ENCODE results near the gene TBP.
A peak's percentile ranks its signal among the peaks of the same experiment; 100 is the strongest.
"Not testable (repeated sequence)": the region's sequence is repeated elsewhere in the genome, so short reads cannot be mapped to it uniquely, and the experiment has no call there.

Gene TBP

DNA sequence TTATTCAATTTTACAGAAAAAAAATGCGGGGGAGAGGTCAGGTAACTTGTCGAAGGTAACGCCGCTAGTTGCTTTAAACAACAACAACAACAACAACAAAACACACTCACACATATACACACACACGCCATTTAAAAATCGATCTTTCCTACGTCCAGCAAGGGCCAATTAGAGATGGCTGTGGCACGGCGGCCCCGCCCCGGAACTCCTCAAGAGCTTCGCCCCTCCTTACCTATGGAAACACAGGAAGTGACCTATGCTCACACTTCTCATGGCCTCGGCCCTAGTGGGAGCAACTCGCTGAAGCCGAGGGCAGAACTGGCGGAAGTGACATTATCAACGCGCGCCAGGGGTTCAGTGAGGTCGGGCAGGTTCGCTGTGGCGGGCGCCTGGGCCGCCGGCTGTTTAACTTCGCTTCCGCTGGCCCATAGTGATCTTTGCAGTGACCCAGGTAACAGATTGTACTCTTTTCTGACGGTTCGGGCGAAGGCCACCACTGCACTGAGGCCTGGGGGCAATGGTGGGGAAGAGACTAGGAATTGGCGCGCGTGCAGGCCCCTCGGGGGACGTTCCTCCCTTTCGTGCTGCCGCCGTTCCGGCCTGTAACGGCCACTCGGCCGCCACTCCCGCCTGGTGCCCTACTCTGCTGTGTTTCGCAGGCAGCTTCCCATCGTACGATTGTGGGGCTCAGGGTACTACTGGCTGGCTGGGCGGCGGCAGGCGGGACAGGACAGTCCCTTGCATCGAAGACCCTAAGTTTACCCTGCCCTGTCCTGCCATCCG, at the start of gene TBP:
Gene TBP (plus strand): TSS at position 357 of the 783 bp plus-strand sequence. CDS start 2,661 bp downstream, outside the sequence.
- DNase-seq: peak; percentile 99

DNA sequence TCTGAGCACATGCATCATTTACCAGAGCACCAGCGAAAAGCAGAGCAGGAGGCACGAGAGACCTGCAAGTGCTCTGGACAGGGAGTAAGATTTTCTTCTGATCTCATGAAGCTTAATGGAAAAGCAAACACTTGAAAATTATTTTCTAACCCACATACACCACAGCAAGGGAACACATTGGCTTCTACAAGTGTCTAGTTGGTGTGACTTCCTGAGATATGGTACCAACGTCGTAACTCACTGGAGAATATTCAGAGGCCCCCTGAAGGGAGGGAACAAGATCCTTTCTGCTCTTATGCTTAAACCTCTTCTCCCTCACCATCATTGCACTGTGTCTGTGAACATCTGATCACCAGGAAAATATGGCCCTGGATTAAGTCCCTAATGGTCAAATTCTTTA, 49.7 kb upstream of the TBP start:
- DNase-seq: no peak

- no peak for DNase-seq
These were observed 48.9 kb upstream of the TBP start for GRCh38 chr6:170505306-170505705.

- no peak for DNase-seq
These were observed 47.7 kb upstream of the TBP start for GRCh38 chr6:170506446-170506845.

- DNase-seq: not testable (repeated sequence)
These were observed 46.4 kb upstream of the TBP start for GRCh38 chr6:170507728-170508127.

DNA sequence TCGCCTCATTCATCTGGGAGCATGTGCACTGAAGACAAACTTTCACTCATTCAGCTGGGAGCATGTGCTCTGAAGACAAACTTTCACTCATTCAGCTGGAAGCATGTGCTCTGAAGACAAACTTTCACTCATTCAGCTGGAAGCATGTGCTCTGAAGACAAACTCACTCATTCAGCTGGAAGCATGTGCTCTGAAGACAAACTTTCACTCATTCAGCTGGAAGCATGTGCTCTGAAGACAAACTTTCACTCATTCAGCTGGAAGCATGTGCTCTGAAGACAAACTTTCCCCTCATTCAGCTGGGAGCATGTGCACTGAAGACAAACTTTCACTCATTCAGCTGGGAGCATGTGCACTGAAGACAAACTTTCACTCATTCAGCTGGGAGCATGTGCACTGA, 45.9 kb upstream of the TBP start:
- DNase-seq: not testable (repeated sequence)

- DNase-seq: not testable (repeated sequence)
These were observed 45.1 kb upstream of the TBP start for GRCh38 chr6:170508892-170509722.

GRCh38 chr6:170509723-170510018, 44.5 kb upstream of the TBP start:
- DNase-seq: no peak

GRCh38 chr6:170510631-170511030, 43.5 kb upstream of the TBP start:
- DNase-seq: peak; percentile 34

- no peak for DNase-seq
These were observed 41.9 kb upstream of the TBP start for GRCh38 chr6:170512249-170512648.

DNA sequence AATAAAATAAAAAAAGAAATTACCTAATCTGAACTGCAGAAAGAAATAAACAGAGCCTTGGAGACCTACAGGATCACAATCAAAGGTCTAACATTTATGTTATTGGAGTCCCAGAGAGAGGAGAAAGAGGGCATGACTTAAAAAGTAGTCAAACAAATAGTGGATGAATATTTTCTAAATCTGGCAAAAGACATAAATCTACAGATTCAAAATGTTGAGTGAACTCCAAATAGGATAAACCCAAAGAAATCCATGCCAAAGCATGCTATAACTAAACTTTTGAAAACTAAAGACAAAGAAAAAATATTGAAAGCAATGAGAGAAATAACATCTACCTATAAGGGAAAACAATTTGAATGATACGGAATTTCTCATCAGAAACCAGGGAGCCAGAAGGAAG, 39.3 kb upstream of the TBP start:
- no peak for DNase-seq

DNA sequence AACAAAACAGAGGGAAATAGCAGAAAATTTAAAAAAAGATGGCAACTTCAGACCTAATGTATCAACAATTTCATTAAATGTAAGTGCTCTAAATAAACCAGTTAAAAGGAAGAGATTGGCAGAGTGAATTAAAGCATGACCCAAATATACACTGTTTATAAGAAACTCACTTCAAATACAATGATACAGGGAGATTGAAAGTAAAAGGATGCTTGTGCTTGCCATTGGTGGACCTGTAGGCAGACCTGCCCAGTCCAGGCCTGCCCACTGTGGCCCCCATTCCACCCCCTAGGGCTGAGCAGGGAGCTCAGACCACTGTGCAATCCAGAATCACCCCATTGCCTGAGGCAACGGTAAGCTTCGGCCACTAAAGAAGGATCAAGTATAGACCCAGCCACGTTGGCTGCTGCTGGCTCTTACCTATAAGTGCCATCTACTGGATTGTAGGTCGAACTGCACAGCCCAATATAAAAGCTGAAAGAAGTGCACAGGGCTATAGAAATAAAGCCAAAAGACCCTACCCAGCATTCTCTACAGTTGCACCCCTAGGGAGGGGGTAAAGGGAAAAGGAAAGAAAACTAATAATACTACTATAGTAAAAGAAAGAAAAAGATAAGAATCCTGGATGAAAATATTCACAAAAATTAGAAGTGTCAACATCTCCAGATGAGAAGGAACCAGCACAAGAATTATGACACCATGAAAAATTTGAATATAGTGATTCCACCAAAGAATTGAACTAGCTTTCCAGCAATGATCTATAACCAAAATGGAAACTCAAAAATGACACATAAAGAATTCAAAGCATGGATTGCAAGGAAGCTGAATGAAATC, 37.2 kb upstream of the TBP start:
- peak; percentile 72 for DNase-seq

DNA sequence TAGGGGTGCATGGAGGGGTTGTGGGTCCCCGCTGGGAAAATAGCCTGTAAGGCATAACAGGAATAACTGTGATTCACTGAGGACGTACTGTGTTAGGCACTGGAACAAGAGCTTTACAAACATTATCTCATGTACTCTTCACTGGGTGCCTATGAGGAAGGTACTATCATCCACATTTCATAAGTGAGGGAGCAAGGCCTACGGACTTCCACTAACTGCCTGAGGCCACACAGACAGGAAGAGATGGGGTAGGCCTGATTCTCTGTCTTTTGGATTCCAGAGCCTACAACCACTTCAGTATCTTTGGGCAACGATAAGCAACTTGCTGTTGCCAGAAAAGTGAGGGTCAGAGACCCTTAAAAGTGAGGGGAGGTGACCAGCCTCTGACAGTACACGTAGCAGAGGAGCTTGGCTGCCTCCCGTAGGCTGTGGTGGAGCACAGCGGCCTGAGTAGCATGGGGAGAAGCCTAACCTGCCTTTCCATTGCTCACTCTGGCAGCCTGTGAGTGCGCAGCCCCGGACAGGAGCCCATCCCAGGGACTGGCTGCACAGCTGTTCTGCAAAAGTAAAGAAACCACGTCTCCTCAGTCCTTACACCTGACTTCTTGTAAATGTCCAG, 31.5 kb upstream of the TBP start:
- peak; percentile 29 for DNase-seq

- DNase-seq: no peak
These were observed 30.7 kb upstream of the TBP start for GRCh38 chr6:170523256-170524171.

DNA sequence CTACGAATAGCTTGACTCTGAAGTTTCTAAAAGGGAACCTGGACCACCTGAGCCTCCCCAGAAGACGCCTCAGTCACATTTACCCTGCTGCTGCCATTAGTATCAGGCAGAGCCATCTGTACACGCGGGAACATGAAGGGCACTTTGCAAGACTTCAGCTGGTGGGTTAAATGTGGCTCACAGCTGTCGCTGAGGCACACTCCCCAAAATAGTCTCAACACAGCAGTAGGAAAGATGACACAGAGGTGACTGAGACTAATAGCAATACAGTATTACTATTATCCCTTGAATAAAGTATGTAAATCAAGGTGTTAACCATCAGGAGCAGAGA, 30.0 kb upstream of the TBP start:
- DNase-seq: peak; percentile 30

GRCh38 chr6:170525795-170526194, 28.4 kb upstream of the TBP start:
- no peak for DNase-seq

GRCh38 chr6:170527995-170528394, 26.2 kb upstream of the TBP start:
- not testable (repeated sequence) for DNase-seq

DNA sequence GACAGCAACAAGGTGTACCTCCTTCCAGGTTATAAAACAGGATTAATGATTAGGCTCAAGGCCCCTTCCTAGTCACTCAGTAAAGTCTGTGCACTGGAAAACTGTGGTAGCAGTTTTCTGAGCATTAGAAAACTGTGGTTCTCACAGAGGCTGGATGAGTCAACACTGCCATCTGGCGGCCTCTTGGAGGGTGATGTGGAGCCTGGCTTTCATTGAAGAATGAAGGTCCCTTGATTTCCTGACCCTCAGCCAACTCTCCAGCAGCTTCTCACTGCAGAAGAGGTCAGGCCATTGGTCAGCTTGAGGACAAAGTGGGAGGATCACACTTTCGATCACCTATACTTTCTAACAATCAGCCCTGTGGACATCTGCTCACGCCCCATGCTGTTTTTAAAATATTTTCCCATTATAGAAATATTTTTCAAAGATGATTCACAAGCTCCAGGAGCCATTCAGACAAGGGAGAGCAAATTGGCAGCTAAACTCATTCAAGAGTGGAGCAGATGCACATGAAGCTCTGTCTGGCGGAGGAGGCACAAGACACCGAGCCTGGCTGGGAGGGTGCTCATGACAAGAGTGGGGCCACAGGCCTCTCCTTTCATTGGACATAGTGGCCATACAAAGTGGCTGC, 24.2 kb upstream of the TBP start:
- peak; percentile 93 for DNase-seq

GRCh38 chr6:170532867-170533488, 21.2 kb upstream of the TBP start:
- no peak for DNase-seq

GRCh38 chr6:170533792-170534191, 20.4 kb upstream of the TBP start:
- DNase-seq: no peak

DNA sequence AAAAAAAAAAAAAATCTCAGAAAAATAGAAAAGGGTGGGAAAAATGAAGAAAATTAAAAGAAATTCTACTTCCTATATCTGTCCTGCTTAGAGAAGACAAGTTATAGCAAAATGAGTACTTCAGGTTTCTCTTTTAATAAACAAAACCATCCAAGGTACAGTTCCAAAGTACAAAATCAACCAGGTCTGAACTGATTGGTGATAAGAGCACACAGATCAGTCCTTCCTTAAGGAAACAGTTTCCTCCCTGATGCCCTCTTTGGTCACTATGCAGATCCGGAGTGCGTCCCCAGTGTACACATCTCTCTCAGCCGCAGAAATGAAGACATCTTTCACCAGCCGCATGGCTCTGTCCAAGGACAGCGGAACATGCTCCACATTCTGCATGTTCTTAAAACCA, 19.2 kb upstream of the TBP start:
- no peak for DNase-seq

All from eye (tissue), 1 donor.